Dermis blood vessel endothelial cell (primary cell): ENCODE data around the gene ALDOA. TPM values are rescaled to one million over a fixed set of nuclear protein-coding genes. Genes with fewer than 3 reads are reported as not detected.

Experiments
- DNase-seq: peaks from one replicate; pipeline ENCODE4 v3.0.0; 2010
- total RNA-seq: library from RNA; depleted of rRNA; stranded (reverse); fragments of >200 nt; gene quantifications from 2 replicates; pipeline ENCODE4 v1.2.3, GENCODE V29; 2014

The ALDOA gene
- total RNA-seq, 1 donor from 2014 or later = 286 TPM

- no peak for DNase-seq
Observed at GRCh38 chr16:30116291-30117207, 51.0 kb downstream of the ALDOA start.

- no peak for DNase-seq
Observed at GRCh38 chr16:30117768-30118167, 52.2 kb downstream of the ALDOA start.

GRCh38 chr16:30119428-30119827 lies 53.9 kb downstream of the ALDOA start:
- DNase-seq = no peak

Other genes starting within 250 kb of the ALDOA start
- gene PAGR1, start 249.6 kb upstream of the ALDOA start, total RNA-seq = 23.5 and 30.1 TPM in 2 replicates
- gene MVP, start 245.3 kb upstream of the ALDOA start, total RNA-seq = 222 and 262 TPM in 2 replicates
- 107 and 117 TPM in 2 replicates for gene CDIPT, start 202.5 kb upstream of the ALDOA start, total RNA-seq
- 0.68 and 2.2 TPM in 2 replicates for gene SEZ6L2, start 166.2 kb upstream of the ALDOA start, total RNA-seq
- 0.47 TPM in 1 of 2 replicates, not detected in the other for gene ASPHD1, start 165.3 kb upstream of the ALDOA start, total RNA-seq
- gene KCTD13, start 139.5 kb upstream of the ALDOA start, total RNA-seq = 7.7 and 15.7 TPM in 2 replicates
- gene TMEM219, start 103.7 kb upstream of the ALDOA start, total RNA-seq = 61.6 and 125 TPM in 2 replicates
- 159 and 160 TPM in 2 replicates for gene TAOK2, start 91.9 kb upstream of the ALDOA start, total RNA-seq
- gene HIRIP3, start 70.1 kb upstream of the ALDOA start, total RNA-seq = 6.3 and 9.3 TPM in 2 replicates
- gene INO80E, start 69.5 kb upstream of the ALDOA start, total RNA-seq = 21.4 and 22.3 TPM in 2 replicates
- gene DOC2A, start 54.7 kb upstream of the ALDOA start, total RNA-seq = 0.47 and 2.0 TPM in 2 replicates
- gene C16orf92, start 42.6 kb upstream of the ALDOA start, total RNA-seq = not detected in 2 replicates
- 0.47 TPM in 1 of 2 replicates, not detected in the other for gene TLCD3B, start 34.5 kb upstream of the ALDOA start, total RNA-seq
- 220 and 256 TPM in 2 replicates for gene PPP4C, start 10.2 kb downstream of the ALDOA start, total RNA-seq
- 0.17 and 0.23 TPM in 2 replicates for gene TBX6, start 26.2 kb downstream of the ALDOA start, total RNA-seq
- gene YPEL3, start 30.5 kb downstream of the ALDOA start, total RNA-seq = 25.0 and 28.2 TPM in 2 replicates
- 1.1 and 2.2 TPM in 2 replicates for gene GDPD3, start 47.8 kb downstream of the ALDOA start, total RNA-seq
- 38.7 and 60.6 TPM in 2 replicates for gene MAPK3, start 57.5 kb downstream of the ALDOA start, total RNA-seq
- gene CORO1A, start 117.8 kb downstream of the ALDOA start, total RNA-seq = 1.9 and 4.7 TPM in 2 replicates
- 57.5 and 245 TPM in 2 replicates for gene BOLA2B, start 127.9 kb downstream of the ALDOA start, total RNA-seq
- 44.0 and 72.8 TPM in 2 replicates for gene SLX1A, start 128.1 kb downstream of the ALDOA start, total RNA-seq
- gene SULT1A3, start 133.5 kb downstream of the ALDOA start, total RNA-seq = 2.6 and 7.1 TPM in 2 replicates
- gene NPIPB13, start 182.7 kb downstream of the ALDOA start, total RNA-seq = 1.1 and 4.3 TPM in 2 replicates